Hematopoietic multipotent progenitor cell treated with erythropoietin and hydrocortisone succinate and interleukin-3 and kit ligand, for 6 days (in vitro differentiated cells): ENCODE data around the gene SPIRE1.
"Not testable (repeated sequence)": the region's sequence is repeated elsewhere in the genome, so short reads cannot be mapped to it uniquely, and the experiment has no call there.

ENCODE experiments used
- DNase-seq: peaks from one replicate; pipeline ENCODE4 v3.0.0-alpha.2; 2015

The SPIRE1 gene

DNA sequence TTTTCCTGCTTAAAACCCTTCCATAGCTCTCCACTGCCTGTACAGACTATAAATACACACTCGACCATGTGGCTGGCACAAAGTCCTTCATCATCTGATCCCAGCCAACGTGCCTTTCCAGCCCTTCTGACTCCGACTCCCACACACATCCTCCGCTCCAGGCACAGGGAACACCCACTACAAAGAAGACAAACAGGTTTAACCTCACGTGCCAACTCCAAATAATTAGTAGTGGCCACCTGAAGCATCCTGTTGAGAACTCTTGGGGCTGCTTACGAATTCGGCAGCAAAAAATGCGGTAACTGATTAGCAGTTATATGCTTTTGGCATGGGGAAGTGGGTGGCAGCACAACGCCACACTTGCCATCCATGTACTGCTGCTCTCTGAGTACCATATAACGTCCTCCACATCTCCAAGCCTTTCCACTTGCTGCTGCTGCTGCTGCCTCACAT, 12.1 kb downstream of the SPIRE1 start:
- no peak for DNase-seq

DNA sequence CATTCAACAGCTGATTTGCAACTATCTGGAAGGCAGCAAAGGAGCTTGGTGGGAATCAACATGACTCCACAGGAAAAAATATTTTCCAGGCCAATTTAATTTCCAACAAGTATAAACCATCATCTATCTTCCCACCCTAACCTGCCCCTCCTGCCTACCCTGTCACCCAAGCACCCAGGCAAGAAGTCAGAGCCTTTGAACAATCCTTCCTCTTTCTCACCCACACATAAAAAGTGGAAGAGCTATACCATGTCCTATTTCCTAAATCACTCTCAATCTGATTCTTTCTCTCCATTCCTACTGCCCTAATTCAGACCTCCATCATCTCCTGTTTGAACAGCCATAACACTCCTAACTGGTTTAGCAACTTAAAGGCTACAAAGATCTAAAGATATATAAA, 12.7 kb downstream of the SPIRE1 start:
- no peak for DNase-seq

DNA sequence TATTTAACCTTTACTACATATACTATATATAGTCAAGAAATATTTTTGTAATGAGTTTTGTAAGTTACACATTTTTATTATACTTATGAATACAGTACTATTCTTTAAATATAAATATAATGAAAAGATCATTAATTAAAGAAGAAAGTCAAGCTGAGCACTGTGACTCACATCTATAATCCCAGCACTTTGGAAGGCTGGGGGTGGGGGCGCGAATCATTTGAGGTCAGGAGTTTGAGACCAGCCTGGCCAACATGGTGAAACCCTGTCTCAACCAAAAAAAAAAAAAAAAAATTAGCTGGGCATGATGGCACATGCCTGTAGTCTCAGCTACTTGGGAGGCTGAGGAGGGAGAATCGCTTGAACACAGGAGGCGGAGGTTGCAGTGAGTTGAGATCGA, 14.2 kb downstream of the SPIRE1 start:
- DNase-seq = not testable (repeated sequence)

DNA sequence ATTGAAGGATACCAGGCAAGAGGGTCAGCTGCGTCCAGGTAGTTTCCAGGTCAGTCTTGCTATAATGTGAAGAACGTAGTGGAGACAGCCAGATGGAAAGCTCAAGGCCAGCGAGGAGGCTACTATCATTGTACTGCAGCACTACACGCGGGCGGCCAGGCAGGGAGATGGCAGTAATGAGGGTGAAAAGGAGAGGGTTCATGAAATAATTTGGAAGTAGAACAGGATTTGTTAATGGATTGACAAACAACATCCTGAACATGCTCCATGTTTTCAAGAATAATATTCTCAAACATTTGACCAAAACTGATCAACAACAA, 17.1 kb downstream of the SPIRE1 start:
- no peak for DNase-seq

DNA sequence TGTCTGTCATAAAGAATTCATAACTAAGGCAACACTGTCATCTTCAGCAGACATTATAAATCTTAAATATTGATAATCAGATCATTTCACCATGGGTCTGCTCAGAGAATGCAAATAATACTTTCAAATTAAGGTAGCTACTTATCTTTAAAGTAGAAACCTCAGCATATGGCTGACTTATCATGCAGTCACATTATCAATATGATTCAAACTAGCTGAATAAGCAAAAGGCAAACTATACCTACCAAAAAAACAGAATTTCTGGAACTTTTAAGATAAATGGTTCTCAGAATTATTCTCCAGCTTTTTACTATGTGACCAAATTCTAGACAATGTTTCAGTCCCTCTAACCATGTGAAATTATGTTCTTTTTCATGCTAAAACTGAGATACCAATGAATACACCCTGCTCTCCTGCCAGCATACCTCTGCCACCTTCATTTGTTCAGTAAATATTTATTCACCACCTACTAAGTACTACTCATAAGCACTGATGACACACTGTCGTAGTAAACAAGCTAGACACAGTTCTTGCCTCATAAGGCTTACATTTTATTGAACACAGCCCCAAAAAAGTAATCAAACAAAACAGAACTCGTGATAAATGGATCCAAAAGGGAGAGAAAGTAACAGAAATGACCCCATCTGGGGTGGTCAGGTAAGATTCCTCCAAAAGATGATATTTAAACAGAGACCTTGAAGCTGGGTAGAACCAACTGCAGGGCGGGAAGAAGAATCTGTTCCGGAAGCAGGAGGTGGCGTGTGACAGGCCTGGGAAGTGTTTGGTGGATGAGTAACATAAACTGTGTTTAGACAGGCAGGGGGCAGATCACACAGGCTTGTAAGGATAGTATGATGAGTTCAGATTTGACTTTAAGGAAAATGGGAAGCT, 17.7 kb downstream of the SPIRE1 start:
- no peak for DNase-seq

DNA sequence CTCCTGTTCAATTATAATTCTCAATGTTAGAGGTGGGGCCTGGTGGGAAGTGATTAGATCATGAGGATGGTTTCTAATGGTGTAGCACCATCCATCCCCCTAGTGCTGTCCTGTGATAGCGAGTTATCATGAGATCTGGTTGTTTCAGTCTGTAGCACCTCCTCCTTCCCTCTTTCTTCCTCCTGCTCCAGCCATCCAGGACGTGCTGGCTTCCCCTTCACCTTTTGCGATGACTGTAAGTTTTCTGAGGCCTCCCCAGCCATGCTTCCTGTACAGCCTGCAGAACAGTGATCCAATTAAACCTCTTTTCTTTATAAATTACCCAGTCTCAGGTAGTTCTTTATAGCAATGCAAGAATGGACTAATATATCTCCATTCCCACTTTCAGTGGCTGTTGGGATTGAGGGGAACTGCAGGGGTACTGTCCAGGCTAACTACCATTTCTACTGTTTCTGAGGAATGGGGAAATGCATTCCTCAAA, 19.2 kb downstream of the SPIRE1 start:
- DNase-seq = no peak

DNA sequence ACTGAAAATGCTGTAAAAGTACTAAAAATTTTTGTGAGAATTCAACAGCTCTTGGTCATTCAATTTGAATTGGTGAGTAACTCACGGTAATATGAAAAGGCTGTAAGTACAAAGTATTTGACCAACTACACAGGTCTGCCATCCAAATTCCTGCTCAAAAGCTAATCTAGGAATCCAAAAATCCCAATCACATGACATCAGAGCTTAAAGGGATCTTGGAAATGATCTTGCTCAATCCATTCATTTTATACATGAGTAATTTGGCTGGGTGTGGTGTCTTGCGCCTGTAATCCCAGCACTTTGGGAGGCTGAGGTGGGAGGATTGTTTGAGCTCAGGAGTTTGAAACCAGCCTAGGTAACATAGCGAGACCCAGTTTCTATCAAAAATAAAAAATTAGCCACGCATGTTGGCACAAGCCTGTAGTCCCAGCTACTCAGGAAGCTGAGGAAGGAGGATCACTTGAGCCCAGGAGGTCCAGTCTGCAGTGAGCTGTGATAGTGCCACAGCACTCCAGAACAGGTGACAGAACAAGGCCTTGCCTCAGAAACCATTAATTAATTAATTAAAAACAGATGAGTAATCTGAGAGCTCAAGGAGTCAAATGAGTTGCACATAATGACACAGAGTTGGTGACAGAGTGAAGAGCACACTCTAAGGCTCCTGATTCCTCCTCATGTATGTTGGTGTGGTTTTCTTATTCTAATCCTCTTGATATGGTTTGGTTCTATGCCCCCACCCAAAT, 19.8 kb downstream of the SPIRE1 start:
- no peak for DNase-seq

DNA sequence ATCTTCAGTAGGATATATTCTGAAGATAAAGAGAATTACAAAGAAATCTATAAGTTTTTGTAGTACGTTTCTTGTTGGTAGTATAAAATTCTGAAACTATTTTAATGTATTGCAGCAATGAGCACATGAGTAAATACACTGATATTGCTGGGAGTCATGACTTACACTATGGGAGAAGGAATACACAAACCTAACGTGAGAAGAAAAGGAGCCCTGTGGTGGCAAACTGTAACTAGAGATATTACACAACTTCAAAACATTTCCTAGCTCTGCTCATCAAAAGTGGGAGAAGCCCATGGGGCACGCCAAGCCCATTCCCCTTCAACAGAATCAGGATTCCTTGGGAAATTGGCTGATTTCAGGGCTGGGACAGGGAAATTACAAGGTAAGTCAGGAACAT, 20.5 kb downstream of the SPIRE1 start:
- DNase-seq = no peak

DNA sequence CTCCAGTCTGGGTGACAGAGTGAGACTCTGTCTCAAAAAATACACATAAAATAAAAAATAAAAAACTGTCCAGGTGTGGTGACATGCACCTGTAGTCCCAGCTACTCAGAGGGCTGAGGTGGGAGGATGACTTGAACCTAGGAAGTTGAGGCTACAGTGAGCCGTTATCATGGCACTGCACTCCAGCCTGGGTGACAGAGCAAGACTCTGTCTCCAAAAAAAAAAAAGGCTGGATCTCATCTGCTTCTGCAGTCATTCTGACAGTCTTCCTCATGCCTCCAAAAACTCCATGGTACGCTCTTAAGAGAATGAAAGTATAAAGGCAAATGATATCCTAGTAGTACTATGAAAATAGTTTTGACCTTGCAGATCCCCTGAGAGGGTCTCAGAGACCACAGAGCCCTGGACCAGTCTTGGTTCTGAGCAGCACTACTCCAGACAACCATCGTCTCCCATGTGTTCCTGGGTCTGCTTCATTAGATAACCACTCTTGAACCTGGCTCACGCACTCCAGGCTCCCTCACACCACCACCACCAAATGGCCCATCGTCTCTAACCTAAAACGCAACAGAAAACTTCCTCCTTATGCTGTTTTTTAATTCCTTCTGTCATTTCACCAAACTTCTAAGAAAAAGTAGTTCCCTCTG, 26.0 kb downstream of the SPIRE1 start:
- no peak for DNase-seq

DNA sequence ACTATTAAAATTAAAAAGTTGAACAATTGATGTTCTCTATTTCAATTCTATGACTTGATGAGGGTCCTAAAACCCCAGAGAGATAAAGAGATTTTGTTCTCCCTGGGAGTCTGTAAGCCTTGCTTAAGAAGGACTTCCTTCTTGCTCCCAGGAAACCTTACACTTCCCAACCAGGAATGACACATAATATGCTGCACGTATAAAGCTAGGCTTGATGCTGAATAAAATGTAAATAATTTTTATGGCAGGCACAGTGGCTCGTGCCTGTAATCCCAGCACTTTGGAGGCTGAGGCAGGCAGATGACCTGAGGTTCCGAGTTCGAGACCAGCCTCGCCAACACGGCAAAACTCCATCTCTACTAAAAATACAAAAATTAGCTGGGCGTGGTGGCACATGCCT, 27.8 kb downstream of the SPIRE1 start:
- no peak for DNase-seq

DNA sequence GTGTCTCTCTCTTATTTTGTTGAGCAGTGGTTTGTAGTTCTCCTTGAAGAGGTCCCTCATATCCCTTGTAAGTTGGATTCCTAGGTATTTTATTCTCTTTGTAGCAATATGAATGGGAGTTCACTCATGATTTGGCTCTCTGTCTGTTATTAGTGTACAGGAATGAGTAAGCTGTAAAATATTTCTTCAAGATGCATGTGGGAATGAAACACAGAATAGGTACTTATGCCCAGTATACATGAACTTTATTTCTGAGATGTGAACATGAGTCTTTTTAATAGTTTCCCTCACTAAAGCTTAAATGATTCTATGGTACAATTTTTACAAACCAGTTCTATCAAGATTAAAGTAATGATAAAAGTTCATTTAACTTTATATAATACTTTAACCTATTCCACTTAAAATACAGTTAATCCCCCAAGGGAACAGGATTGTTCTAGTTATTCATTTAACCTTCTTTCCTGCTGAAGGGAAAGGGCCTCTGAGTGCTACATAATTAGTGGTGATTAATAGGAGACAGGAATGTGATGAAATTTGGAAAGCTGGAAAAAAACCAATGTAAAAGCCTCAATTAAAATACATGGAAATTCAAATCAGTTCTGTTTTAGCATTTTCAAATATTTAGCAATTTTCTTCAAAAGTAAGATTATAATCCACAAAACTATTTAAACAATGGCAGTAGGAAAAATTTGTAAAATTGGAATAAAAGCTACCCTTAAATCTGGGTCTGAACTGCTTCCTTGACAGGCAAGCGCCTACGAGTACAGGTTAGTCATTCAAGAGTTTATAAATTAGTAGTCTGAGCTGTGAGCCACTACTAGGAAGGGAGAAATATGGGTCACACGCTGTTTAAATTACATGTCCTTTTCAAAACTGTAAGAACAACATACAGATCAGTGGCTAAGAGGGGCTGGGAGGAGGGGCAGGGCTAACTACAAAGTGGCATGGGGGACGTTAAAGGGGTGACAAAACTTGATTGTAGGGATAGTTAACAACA, 28.9 kb downstream of the SPIRE1 start:
- DNase-seq = no peak

DNA sequence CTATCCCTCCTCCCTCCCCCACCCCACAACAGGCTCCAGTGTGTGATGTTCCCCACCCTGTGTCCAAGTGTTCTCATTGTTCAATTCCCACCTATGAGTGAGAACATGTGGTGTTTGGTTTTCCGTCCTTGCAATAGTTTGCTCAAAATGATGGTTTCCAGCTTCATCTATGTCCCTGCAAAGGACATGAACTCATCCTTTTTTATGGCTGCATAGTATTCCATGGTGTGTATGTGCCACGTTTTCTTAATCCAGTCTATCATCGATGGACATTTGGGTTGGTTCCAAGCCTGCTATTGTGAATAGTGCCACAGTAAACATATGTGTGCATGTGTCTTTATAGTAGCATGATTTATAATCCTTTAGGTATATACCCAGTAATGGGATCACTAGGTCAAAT, 30.7 kb downstream of the SPIRE1 start:
- not testable (repeated sequence) for DNase-seq

DNA sequence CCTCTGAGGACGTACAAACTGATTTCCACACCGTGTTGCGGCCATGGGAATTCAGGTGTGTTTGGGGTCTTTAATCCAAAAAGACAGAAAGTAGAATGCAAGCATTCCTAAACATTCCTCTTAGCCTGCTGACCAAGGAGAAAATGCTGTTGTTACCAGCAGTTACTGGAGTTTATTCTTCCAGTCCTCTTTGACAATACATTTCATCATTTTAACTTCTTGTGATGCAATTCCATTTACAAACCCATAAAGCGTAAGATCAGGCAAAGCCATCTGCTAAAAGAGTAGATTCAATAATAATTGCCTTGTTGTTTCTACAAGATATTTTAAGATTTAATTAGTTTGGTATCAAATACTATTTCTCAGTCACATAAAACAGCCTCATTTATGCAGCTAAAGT, 32.7 kb downstream of the SPIRE1 start:
- DNase-seq = no peak

DNA sequence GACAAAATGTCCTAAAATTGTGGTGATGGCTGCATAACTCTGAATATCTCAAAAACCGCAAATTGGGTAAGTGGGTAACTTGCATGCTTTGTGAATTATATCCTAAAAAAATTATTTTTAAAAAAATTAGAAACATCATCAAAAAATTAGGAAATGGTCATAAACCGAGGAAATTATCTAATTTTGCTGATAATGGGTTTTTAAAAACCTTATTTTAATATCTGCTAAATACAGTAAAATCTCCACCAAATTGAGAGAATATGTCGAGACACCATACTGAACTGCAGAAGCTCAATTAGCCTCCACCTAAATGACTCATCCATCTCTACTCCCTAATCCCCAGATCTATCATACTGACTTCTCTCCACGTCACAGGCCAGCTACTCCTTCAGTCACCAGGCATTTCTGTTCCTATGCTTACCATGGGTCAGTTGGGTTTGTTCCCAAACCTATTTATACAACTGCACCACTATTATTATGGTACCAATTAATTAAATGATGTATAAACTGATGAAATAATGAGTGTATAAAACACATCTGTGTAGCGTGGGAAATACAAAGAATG, 36.1 kb downstream of the SPIRE1 start:
- DNase-seq = no peak

DNA sequence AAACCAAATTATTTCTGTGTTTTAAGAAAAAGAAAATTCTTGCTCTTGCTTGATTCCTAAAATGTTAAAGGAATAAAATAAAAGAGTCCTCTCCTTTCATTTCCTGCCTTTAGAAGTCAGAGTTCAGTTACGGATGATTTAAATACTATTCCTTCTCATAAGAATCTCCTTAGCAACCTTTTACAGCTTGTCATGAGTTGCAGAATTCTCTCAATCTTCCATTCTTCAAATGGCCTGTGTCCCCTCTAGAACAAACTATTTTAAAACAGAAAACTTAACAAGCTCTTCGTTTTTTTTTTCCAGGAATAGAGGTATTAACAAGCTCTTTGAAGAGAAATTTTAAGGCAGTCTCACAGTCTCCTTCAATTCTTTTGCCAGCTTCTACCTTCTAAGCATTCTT, 42.2 kb downstream of the SPIRE1 start:
- no peak for DNase-seq

DNA sequence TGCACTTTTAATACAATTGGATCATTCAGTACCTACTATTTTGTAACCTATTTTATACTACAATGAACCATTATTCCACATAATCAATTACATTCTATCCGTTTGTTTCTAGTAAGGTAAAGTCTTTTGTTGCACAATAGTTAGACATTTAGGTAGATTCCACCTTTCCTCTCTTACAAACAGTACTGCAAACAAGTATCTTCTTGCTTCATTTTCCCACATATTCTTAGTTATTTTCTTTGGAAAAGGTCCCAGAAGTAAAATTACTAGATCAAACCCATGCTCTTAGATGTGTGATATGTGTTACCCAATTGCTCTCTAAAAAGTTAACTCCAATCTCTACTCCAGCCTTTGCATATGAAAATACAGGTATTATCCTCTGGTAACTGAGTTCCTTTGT, 49.6 kb downstream of the SPIRE1 start:
- DNase-seq = no peak

DNA sequence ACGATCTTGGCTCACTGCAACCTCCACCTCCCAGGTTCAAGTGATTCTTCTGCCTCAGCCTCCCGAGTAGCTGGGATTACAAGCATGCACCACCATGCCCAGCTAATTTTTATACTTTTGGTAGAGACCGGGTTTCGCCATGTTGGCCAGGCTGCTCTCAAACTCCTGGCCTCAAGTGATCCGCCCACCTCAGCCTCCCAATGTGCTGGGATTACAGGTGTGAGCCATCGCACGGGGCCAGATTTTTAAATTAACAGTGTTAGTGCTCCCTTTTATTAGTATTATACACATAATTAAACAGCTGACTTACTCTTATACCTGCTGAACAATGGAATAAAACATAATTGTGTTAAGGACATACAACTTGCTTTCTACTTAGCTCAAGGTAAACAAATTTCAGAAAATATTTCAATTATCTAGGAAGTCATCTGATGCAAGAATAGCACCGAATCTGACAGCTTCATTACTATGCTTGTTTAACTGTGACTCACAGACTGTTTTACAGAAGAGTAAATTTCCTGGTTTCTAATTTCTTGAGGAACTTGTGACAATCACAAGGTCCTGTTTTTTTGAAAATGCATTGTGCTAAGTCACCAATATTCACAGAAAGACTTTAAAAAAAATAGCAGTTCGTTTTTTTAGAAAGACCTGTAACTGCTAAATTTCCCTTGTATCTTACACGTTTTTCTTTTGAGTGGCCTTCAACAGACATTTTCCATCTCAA, 51.2 kb downstream of the SPIRE1 start:
- DNase-seq = peak; percentile 37

DNA sequence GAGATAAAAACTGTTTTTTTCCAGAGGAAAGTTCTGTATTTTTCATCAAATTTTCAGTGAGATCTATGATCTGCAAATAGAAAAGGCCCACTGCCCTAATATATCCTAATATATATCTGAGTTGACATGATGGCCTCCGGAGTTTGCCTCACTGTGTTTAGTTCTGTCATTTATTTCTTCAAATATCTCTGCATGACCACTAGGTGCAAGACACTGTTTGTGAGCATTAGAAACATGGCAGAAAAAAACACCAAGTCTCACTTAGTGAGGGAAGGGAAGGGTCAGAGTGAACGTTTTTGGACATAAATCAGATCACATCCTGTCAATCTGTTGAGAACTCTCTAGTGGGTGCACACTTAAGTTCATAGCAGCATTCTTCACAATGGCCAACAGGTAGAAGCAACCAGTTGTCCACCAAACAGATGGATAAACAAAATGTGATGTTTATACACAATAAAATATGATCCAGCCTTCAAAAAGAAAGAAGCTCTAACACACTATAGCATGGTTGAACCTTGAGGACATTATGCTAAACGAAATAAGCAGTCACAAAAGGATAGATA, 53.4 kb downstream of the SPIRE1 start:
- peak; percentile 21 for DNase-seq

DNA sequence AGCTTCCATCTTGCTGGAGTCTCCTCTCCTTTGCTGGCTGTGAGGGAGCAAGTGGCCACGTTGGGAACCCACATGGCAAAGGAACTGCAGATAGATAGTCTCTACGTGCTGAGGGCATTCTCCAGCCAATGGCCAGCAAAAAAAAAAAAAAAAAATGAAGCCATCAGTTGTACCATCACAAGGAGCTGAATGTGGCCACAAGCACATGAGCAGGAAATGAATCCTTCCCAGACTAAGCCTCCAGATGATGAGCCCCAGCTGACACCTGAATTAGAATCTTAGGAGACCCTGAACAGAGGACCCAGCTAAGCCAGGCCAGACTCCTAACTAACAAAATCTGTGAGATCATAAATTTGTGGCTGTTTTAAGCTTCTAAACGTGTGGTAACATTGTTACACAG, 57.9 kb downstream of the SPIRE1 start:
- DNase-seq = no peak

DNA sequence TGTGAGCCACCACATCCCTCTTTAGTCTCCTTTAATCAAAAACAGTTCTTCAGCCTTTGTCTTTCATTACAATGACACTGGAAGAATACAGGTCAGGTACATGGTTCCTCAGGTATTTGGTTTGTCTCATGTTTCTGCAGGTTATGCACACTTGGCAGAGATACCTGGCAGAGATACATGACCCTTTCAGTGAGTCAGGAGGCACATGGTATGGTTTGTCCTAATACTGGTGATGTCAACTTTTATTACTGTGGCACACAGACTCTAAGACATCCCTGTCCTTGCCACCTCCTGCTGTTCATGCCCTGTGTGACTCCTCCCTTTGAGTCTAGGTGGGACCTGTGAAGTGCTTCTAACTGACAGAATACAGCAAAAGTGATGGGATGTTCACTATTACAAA, 58.4 kb downstream of the SPIRE1 start:
- no peak for DNase-seq
